Glutamatergic neuron (in vitro differentiated cells): ENCODE results near the gene KRT15. TPM values are rescaled to one million over a fixed set of nuclear protein-coding genes. Genes with fewer than 3 reads are reported as not detected.

Experiments
- DNase-seq: peaks from one replicate; pipeline ENCODE4 v3.0.0; 2022
- H3K27ac Mint-ChIP-seq: one replicate; pipeline ENCODE4 v1.8.0; 2020; ENCODE audit warnings: mild to moderate bottlenecking, mixed read lengths, inconsistent platforms; ENCODE audit not compliant: unreplicated experiment
- H3K27me3 Mint-ChIP-seq: one replicate; pipeline ENCODE4 v1.8.0; 2020; ENCODE audit warnings: mild to moderate bottlenecking, moderate library complexity, mixed read lengths, inconsistent platforms; ENCODE audit not compliant: unreplicated experiment
- H3K36me3 Mint-ChIP-seq: one replicate; pipeline ENCODE4 v1.8.0; 2020; ENCODE audit warnings: mild to moderate bottlenecking, mixed read lengths, inconsistent platforms; ENCODE audit not compliant: unreplicated experiment
- H3K4me1 Mint-ChIP-seq: one replicate; pipeline ENCODE4 v1.8.0; 2020; ENCODE audit warnings: mild to moderate bottlenecking, low read depth, mixed read lengths, inconsistent platforms; ENCODE audit not compliant: unreplicated experiment
- H3K4me3 Mint-ChIP-seq: one replicate; pipeline ENCODE4 v1.8.0; 2020; ENCODE audit warnings: mild to moderate bottlenecking, mixed read lengths, inconsistent platforms; ENCODE audit not compliant: unreplicated experiment
- H3K9me3 Mint-ChIP-seq: one replicate; pipeline ENCODE4 v1.8.0; 2020; ENCODE audit warnings: mild to moderate bottlenecking, moderate library complexity, mixed read lengths, inconsistent platforms; ENCODE audit not compliant: unreplicated experiment
- total RNA-seq: library from RNA; stranded (reverse); fragmentation: NEBNext Ultra II Directional; extraction: Animal tissue kit (Norgen Biotek cat#: 25700); gene quantifications from one replicate; pipeline ENCODE4 v1.2.1, GENCODE V29; 2021; ENCODE audit not compliant: unreplicated experiment
- TF ChIP-seq, protein P1 (sequence below): fragments of 200-600 bp; sonication (generic); IDR thresholded peaks from one replicate; pipeline ENCODE4 v1.5.0; 2021; ENCODE audit not compliant: partially characterized antibody, unreplicated experiment

The KRT15 gene
- total RNA-seq, 1 donor from 2014 or later: not detected

DNA sequence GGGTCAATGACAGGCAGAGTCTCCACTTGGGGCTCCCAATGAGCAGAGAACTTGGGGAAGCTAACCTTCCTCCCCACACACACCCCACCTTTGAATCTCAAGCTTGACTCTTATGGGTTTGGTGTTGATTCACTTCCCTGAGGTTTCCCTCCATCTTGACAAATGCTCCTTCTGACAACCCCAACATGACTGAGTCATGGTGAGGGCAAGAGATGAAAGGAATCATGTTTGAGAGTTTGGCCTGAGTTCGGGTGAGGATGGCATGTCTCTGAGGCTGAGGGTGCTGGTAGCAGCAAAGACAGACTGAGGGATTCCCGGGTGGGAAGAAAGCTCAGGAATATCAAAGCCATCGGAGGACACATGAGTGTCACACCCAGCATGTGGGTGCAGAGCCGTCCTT, 34.5 kb upstream of the KRT15 start:
- no peaks in the 10 kb centered on the region for H3K4me1 Mint-ChIP-seq
- no peak overlapping the region for H3K27ac Mint-ChIP-seq
- no peak overlapping the region for H3K4me3 Mint-ChIP-seq
- DNase-seq: no peak
- no peaks in the 10 kb centered on the region for H3K36me3 Mint-ChIP-seq
- TF ChIP-seq, protein P1, sequence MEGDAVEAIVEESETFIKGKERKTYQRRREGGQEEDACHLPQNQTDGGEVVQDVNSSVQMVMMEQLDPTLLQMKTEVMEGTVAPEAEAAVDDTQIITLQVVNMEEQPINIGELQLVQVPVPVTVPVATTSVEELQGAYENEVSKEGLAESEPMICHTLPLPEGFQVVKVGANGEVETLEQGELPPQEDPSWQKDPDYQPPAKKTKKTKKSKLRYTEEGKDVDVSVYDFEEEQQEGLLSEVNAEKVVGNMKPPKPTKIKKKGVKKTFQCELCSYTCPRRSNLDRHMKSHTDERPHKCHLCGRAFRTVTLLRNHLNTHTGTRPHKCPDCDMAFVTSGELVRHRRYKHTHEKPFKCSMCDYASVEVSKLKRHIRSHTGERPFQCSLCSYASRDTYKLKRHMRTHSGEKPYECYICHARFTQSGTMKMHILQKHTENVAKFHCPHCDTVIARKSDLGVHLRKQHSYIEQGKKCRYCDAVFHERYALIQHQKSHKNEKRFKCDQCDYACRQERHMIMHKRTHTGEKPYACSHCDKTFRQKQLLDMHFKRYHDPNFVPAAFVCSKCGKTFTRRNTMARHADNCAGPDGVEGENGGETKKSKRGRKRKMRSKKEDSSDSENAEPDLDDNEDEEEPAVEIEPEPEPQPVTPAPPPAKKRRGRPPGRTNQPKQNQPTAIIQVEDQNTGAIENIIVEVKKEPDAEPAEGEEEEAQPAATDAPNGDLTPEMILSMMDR: no peak
- peaks cover 2% of the 10 kb centered on the region for H3K27me3 Mint-ChIP-seq
- peaks cover 3% of the 10 kb centered on the region for H3K9me3 Mint-ChIP-seq

DNA sequence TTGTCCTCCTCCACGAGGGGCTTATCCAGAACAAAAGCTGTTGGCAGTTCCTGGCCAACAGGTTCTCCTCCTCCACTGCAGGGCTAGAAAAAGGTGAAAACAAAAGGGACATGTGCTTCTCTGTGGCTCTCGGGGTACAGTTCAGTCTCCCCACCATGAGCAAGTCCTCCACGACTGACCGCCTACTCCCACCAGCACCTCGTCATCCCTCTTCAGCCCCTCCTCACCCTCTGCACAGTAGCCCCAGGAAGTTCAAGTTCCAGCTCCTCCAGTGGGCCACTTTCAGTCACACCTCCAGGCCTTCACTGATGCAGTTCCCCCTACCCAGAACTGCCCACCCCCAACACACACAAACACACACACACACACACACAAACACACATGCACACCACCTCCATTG, 33.8 kb upstream of the KRT15 start:
- Mint-ChIP-seq H3K27ac (no peak overlapping the region), H3K9me3 (peaks cover 3% of the 10 kb centered on the region), H3K27me3 (peaks cover 2% of the 10 kb centered on the region), H3K4me1 (no peaks in the 10 kb centered on the region), H3K4me3 (no peak overlapping the region), H3K36me3 (no peaks in the 10 kb centered on the region)
- TF ChIP-seq, protein P1: no peak
- no peak for DNase-seq

DNA sequence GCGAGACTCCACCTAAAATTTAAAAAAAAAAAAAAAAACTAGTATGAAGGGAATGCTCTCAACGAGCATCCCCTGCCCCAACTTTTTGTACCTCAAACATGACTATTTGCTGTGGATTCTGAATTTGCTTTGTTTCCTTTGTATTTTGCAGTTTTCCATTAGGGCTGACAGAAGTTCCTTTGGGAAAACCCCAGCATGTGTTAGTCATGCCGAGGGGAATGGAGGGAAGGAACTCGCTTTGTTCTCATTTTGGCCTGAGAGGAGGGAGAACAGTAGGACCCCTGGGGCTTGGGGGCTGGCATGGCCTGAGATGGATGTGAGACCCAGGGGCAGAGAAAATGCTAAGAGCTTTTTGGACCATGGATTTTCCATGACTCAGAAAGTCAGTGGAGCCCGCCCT, 32.7 kb upstream of the KRT15 start:
- H3K4me1 Mint-ChIP-seq: no peaks in the 10 kb centered on the region
- no peak for DNase-seq
- H3K36me3 Mint-ChIP-seq: peaks cover 5% of the 10 kb centered on the region
- no peak overlapping the region for H3K27ac Mint-ChIP-seq
- TF ChIP-seq, protein P1: no peak
- peaks cover 4% of the 10 kb centered on the region for H3K9me3 Mint-ChIP-seq
- H3K4me3 Mint-ChIP-seq: no peak overlapping the region
- peaks cover 4% of the 10 kb centered on the region for H3K27me3 Mint-ChIP-seq

DNA sequence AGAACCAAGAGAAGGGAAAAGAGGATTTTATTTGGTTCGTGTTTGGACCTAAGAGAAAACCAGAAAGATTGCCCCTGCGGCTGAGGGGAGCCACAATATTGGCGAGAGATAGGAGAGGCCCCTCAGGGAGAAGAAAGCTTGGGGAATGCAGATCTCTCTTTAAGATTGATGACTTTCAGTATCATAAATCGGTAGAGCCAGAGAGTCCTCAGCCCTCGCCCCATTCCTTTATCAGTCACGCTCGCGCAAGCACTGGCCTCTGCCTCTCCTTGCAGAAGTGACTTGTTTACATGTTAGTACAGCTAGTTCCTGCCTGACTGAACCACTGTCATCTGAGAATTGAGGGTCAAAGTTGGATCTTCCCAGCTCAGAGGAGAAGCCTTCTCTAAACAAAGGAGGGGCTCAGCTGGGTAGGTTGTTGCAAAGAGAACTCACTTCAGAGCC, 30.9 kb upstream of the KRT15 start:
- Mint-ChIP-seq H3K36me3 (peaks cover 5% of the 10 kb centered on the region), H3K4me1 (no peaks in the 10 kb centered on the region), H3K9me3 (peaks cover 4% of the 10 kb centered on the region), H3K4me3 (no peak overlapping the region), H3K27ac (peak overlapping the region; percentile 75), H3K27me3 (peaks cover 5% of the 10 kb centered on the region)
- no peak for DNase-seq
- TF ChIP-seq, protein P1: no peak

DNA sequence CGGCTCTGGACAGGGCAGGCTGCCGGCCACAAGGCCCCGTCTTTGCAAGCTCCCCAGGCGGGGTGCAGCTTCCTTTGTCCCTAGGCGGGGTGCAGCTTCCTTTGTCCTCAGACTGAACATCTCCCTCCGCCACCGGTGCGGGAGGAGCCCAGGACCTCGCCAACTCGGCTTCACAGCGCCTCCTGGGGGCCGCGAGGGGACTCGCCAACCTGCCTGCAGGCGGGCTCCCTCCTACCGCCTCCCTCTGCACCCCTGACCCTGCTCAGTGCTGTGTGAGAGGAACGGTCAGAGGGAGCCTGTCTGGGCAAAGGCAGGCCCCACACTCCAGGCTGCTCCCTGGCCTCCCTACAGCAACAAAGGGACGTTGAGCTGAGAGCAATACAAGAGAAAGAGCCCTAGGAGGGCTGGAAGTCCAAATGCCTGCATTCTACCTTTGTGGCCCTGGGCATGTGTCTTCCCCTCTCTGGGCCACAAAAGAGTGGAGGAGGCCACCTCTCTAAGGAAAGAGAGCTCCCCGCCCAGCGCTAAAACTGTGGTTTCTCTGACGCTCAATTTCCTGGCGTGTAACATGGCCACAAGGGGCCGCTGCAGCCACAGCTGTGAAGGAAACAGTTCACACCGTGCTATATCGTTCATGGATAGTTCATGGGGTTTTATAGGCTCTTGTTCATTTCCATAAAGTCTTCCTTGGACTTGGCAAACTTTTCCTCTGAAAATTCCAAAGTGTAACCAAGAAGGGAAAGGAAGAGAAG, 30.3 kb upstream of the KRT15 start:
- peaks cover 5% of the 10 kb centered on the region for H3K27me3 Mint-ChIP-seq
- TF ChIP-seq, protein P1: peak; percentile 93
- H3K4me1 Mint-ChIP-seq: peaks cover 3% of the 10 kb centered on the region
- peaks cover 5% of the 10 kb centered on the region for H3K36me3 Mint-ChIP-seq
- H3K9me3 Mint-ChIP-seq: peaks cover 4% of the 10 kb centered on the region
- peak overlapping the region; percentile 75 for H3K27ac Mint-ChIP-seq
- DNase-seq: peak; percentile 93
- no peak overlapping the region for H3K4me3 Mint-ChIP-seq
